ENCODE measurements around the gene ANXA10. TPM values are rescaled to one million over a fixed set of nuclear protein-coding genes. Genes with fewer than 3 reads are reported as not detected.
A peak's percentile ranks its signal among the peaks of the same experiment; 100 is the strongest.
"Not testable (repeated sequence)": the region's sequence is repeated elsewhere in the genome, so short reads cannot be mapped to it uniquely, and the experiment has no call there.

Gene ANXA10
- total RNA-seq, 1 donor from 2014 or later: not detected

DNA sequence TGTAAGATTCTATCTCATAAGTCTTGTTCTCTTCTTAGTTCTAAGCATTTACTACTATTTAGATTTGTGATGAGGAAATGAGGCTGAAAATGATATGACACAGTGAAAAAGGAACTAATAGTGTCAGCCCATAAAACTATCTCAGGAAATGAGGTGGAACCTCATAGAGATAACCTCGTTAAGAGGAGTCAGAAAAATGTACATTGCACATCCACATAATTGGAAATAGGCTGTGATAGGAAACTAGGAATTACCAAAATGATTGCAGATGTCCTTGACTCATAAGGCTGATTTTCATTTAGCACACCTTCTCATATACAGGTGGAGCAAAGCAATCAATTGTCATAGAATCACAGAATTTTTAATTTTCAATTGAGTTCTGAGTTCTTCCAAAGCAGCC lies 26.8 kb downstream of the ANXA10 start:
- DNase-seq: no peak

DNA sequence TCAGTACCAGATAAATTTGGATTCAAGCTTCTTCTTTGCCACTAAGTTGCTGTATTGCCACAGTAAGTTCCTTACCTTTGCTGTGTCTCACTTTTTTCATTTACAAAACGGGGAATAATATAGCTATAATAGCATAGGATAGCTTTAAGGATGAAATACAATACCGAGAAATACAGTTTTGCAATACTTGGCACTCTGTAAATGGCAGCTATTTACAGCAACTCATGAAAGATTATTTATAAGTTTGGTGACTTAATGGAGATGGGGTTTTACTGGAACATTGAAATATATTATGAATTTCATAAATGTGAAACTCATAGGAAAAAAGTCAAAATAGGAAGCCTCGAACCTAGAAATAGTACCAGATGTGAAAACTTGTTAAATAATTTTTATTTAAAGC lies 27.6 kb downstream of the ANXA10 start:
- DNase-seq: peak; percentile 1

DNA sequence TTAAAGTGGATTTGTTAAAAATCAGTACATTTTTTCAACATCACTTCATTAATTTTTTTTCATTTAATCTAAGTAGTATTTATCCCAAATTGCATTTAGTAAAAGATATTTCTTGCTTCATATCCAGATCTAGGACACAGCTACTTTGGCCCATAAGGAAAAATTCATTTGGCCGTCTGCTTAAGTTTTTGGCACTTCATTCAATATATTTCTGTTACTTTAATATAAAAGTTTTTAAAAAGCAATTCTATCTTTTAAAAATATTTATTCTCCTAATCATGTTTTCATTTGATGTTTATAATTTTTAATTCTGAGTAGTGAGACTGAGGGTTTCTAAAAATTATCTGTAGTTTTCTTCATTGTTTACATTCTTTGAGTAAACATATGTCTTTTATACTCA lies 28.5 kb downstream of the ANXA10 start:
- DNase-seq: no peak

DNA sequence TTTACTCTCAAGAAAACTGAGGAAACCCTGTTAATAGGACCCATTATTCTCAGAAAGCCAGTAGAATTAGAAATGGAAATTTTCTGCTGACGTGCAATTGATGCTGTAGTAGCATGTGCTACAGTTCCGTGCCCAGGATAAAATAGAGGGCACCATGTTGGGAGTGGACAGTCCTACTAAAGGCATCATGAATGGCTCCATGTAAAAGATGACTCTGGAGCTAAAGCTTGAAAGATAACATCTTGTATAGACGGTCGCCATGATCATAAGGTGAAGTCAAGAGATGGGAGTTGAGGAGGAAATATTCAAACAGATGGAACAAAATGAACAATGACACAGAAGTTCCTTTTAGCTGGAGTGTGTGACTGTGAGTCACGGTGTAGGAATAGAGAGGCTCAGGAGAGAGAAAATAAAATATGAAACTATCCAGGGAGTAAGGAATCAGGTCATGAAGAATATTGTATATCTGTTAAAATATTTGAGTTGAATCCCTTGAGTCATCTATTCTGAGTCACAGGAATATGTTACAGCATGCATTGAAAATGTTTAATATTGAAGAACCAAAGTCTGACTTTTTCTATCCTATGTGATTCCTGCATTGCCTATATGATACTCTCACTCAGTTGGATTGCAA lies 31.8 kb downstream of the ANXA10 start:
- DNase-seq: no peak

DNA sequence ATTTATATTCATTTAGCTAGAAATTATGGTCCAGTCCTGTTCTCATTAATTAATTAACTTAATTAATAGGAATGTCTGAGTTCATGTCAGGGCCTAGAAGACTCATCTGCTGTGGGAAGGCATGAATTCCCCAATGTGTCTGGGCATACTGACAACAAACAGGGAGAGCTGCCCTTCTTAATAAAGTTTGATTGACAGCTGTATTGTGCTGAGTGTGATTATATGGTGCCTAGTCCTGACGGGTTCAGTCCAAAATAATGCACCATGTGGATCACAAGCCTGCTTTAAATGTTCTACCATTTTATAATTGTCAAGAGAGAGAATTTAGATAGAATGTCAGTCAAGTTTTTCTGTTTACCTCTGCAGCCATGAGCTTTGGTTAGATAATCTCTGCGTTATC lies 34.6 kb downstream of the ANXA10 start:
- no peak for DNase-seq

DNA sequence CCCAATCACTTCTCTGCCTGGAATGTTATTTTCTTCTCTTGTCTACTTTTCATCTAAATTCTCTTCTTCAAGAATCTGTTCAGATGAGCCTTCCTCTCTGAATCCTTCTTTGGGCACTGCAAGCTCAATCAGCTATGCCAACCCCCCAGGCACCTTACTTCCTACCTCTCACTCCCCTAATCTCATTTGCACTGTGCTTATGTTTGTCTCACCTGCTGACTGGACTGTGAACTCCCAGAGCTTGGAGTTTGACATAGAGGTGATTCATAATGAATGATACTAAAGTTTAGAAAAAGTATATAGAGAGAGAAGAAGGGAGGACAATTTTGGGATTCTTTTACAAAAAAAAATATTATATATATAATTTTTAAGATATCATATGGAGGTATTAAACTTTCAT lies 36.3 kb downstream of the ANXA10 start:
- DNase-seq: no peak

DNA sequence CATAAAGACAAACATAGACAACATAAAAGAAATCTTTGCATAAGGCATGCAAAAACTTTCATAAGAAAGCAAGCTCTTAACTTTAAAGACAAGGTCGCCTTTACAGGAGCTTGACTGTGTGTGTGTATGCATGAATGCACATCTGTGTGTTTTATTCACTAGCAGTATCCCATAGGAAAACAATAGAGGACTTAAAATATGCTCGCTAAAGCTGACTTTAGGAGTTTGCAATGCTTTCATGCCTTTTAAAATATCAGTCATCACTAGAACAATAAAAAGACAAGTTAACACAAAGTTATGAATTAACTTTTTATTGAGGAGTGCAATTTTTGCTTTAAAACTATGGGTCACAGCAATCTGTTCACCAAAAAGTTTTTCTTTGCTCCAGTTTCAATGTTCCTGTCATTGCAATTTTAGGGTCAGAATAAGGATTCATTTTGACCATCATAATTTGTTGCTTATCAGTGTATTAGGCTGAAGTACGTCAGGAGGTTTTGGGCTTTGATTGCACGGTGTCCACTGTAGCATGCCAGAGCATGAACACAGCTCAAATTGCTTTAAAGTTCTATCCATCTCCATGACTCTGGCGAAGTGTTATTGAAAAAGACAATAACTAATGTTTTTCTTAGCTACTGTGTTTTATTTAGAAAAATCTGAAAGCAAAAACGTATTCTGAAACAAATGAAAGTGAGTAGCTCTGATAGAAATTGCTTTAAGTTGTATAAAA lies 36.9 kb downstream of the ANXA10 start:
- DNase-seq: no peak

DNA sequence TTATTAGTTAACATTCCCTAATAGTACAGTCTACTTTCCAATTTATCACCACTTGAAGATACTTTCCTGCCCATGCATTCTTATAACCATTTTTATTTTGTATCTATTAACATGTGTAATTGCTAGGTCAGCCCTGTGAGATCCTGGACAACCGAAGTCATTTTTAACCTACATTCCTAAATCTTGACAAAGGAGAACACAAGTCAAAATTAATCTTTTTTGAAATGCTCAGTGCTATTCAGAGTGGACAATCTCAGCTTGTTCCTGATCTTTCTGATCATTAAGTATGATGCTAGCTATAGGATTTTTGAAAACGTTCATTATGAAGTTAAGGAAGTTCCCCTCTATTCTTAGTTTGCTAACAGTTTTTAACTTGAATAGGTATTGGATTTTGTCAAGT lies 37.5 kb downstream of the ANXA10 start:
- DNase-seq: no peak

DNA sequence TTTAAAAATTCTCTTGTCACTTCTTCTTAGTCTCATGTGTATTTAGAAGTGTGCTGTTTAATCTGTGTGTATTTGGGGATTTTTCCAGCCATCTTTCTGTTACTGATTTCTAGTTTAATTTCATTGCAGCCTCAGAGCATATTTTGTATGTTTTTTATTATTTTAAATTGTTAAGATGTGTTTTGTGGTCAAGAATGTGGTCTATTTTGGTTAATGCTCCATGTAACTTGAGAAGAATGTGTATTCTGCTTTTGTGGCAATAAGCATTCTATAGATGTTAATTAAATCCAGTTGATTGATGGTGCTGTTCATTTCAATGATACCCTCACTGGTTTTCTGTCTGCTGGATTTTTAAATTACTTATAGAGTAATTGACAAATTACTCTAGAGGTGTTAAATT lies 38.9 kb downstream of the ANXA10 start:
- peak; percentile 55 for DNase-seq

DNA sequence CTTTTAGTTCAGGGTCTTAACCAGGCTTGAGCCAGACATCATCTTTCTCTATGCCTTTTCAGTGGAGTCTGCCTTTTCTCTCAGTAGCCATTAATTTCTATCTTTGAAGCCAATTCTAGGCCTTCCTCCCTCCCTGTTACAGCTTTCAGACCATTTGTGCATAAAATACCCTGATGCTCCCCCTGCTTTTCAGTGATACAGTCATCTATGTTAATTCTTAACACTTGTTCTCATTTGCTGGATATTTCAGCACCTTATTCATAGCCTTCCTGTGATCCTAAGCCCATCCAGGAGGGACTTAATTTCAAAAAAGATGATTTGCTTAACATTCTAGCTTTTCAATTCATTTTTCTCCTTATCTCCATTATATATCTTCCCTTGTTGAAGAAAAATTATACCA lies 42.3 kb downstream of the ANXA10 start:
- DNase-seq: no peak

DNA sequence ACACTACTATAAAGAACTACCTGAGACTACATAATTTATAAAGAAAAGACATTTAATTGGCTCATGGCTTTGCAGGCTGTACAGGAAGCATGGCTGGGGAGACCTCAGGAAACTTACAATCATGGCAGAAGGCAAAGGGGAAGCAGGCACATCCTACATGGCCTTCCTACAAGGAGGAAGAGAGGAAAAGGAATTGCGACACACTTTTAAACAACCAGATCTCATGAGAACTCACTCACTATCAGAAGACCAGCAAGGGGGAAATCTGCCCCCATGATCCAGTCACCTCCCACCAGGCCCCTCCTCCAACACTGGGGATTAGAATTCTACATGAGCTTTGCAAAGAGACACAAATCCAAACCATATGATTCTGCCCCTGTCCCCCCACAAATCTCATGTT lies 43.5 kb downstream of the ANXA10 start:
- not testable (repeated sequence) for DNase-seq

DNA sequence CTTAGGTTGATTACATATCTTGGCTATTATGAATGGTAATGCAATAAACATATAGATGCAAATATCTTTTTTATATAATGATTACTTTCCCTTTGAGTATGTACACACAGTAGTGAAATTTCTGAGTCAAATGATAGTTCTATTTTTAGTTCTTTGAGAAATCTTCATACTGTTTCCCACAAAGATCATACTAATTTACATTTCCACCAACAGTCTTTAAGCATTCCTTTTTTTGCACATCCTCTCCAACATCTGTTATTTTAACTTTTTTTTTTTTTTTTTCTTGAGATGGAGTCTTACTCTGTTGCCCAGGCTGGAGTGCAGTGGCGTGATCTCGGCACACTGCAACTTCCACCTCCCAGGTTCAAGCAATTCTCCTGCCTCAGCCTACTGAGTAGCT lies 45.4 kb downstream of the ANXA10 start:
- DNase-seq: not testable (repeated sequence)

DNA sequence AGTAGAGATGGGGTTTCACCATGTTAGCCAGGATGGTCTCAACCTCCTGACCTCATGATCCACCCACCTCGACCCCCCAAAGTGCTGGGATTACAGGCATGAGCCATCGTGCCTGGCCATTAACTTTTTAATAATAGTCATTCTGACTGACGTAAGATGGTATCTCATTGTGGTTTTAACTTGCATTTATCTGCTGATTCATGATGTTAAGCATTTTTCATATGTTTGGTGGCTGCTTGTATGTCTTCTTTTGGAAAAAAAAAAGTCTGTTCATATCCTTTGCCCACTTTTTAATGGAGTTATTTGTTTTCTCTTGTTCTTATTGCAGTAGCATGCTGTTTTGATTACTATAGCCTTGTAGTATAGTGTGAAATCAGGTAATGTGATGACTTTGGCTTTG lies 45.8 kb downstream of the ANXA10 start:
- no peak for DNase-seq

DNA sequence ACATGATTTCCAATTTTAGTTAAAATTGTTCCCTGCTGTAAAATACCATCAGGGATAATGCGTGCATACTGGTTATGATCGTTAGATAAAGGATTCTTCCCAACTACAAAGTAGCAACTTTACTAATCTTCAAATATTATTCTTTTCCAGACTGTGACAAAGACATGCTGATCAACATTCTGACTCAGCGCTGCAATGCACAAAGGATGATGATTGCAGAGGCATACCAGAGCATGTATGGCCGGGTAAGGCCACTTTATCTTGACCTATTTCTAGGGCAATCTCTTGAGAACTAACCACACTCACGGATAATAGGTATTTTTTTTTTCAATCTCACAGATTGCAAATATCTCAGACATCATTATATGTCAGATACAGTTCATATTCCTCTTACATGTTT lies 47.0 kb downstream of the ANXA10 start:
- DNase-seq: no peak

DNA sequence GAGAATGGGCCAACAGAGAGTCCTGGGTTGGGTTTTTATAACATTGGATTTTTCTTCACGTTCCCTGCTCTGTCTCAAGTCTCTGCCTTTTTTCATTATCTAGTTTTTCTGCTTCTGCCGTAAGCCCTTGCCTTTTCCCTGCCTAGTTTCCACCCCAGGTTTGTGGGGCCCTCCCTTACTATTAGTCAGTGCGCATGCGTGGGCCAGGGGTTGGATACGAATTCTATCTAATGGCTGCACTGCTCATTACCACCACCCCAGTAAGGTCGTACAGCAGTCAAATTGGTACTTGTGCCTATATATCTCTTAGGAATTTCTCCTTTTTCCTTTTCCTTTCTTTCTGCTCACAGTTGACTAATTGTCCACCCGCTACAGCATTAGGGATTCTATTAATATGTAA lies 49.4 kb downstream of the ANXA10 start:
- no peak for DNase-seq

DNA sequence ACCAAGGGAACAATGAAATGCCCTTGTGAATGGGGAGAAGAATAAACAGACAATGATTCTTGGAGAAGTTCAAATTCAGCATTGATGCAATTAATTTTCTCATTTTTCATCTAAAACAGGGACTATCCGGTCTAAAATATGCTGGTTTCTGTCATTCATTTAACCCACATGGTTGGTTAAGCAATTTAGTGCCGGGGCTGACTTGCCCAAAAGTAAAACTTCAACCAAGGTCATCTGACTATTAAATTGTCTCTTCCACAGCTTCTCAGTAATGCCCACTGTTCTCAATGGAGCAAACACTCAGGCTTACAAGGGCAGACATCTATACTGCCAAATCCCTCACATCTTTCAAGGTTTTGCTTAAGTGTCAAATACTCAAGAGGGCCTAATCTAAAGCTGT lies 51.3 kb downstream of the ANXA10 start:
- DNase-seq: no peak

DNA sequence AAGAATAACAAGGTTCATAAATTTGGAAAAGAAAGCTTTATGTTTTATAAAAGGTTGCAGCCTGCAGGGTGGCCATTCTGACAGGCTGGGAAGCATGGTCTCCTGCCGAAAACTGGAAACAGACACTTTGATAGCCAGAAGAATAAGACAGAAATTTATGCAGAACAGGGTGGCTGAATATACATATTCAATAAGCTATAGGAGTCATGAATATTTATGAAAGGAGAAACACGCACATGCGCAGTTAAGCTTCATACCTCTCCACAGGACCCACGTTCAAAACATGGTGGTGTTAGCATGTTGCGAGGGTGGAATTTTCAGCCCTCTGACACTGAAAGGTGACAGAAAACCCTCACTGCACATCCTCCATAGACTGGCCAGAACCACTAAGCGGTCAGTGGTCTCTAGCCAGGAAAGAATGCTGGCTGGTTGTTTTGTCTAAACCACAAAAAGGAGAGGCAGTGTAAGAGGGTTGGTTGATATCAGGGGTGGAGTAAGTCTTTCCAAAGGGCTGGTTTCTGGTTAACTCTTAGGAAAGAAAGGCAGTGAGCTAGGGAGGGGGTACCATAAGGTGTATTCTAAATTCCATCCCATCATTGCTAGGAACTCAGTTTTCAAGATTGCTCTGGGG lies 58.2 kb downstream of the ANXA10 start:
- DNase-seq: no peak

DNA sequence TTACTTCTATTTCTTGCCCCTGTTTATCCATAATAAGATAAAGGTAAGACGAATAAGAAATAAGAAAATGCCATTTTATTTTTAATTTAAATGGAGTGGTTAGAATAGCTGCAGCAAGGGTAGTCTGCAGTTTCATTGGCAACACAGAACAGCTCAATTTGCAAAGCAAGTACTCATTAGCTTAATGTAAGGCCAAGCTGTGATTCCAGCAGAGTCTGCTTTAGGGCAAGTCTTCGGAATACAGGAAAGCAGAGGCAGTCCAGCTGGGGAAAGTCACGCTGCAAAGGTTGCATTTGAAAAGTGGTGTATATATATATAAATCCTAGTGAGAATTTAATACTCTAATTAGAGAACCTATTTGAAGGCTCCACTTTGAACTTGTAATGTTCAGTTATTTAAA lies 59.0 kb downstream of the ANXA10 start:
- no peak for DNase-seq

DNA sequence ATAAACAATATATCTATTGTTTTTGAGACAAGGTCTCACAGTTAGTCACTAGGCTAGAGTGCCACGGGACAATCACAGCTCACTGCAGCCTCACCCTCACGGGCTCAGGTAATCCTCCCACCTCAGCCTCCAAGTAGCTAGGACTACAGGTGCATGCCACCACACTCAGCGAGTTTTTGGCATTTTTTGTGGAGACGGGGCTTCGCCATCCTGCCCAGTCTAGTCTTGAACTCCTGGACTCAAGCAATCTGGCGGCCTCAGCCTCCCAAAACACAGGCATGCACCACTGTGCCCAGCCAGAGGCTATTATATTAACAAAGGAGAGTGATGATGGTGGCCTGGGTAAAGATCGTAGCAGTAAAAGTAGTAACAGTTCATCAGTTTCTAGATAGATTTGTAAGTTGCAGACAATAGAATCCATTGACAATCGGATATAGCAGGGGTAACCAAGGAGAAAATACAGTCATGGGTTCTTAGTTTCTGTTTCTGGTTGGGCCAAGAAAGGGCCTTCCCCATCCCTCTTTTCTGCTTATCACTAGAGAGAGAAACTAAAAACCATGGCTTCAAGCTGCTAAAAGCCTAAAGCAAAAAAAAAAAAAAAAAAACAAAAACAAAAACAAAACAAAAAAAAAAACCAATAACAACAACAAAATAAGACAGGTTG lies 60.6 kb downstream of the ANXA10 start:
- no peak for DNase-seq

DNA sequence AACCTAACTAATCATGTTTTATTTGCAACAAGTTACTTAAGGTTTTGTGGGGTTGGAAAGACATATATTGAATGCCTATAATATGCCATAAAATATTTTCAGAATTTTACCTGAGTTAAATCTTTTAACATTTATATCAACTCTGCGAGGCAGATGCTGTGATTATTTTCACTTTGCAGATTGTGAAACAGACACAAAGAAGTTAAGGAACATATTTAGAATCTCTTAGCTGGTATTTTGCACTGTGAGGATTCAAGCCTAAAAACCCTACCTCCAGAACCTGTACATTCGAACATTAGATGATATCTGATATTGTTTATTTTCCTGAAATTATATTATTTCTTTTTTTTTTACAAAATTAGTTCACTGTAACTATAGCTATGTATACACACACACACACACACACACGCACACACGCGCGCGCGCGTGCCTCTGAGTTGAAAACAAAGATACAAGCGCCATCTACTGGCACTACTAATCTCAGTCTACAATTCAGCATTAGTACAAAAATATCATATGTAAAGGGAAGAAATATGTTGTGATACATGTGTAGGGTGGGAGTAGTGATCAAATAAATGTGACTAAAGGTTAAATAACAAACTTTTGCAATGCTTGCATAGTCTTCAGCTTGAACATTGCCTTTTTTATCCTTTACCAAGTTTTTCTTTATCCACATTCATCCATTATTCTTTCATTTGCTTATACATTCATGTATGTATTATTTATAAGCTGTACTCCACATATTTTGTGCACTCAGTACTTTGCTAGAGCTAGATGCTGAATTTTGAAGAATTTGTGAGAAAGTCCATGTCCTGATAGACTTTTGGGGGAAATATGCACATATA lies 61.5 kb downstream of the ANXA10 start:
- peak; percentile 18 for DNase-seq

DNA sequence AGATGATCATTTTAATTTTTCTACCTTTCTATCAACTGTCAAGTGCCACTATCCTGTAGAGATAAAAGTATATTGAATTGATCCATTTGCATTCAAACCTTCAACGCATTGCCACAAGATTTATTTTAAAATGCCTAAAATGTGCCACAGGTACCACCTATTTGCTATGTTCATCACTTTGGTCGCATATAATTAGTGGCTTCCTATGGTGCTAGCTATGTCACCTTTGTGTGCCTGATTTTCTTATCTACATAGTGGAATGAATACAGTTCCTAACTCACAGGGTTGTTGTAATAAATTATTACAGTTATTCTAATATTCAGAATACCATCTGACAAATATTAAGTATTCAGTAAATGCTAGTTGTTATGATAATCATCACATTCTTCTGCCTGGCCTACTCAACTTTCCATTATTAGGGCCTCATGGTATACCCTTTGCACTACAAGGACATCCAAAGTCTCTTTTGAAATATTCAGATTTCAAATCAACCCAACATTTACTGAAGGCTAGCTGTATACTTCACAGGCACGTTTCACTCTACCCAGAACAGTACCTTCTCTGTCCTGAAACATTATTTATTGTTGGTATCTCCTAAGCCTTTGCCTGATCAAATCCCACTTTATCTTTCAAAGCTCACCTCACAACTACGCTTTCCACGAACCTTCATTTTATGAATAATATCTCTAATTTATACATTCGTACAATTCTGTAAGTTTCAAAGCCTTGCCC lies 62.4 kb downstream of the ANXA10 start:
- DNase-seq: no peak

DNA sequence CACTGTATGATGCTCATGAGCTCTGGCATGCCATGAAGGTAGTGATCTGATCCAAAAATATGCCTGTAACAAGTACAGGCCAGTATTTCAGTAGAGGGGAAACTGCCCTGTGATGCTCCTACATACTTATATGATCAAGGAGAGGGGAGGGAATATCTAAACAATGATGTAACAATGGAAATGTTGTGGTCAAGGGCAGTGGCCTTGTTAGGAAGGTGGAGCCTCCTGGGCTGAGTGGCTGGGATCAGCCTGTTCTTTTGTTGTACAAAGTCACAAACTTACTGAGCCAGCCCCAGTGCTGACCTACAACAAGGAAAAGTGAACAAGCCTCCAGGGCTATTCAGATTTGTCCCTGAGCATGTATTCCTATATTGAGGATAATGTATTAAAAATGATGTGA lies 70.3 kb downstream of the ANXA10 start:
- DNase-seq: no peak

Measured in skin of body (tissue), 2 donors.